Thoracic aorta (tissue), 2 donors: Measurements from ENCODE around the gene MAP1LC3A. TPM values are rescaled to one million over a fixed set of nuclear protein-coding genes. Genes with fewer than 3 reads are reported as not detected.

Experiments used
- ATAC-seq: fragments of 150-250 bp; one replicate; pipeline ENCODE4 v1.8.0; 2017; ENCODE audit warnings: low read depth; ENCODE audit not compliant: insufficient number of reproducible peaks, low FRiP score
- DNase-seq: peaks from one replicate; pipeline ENCODE4 v3.0.0-alpha.2; 2020; ENCODE audit warnings: low spot score
- H3K27ac ChIP-seq, 2 donors: fragments of 200-600 bp; sonication (generic); 1 replicate in 1 of 2; 2 replicates in 1 of 2; pipeline ENCODE4 v1.5.1; 2016; ENCODE audit warnings: mild to moderate bottlenecking in 2 of 2, moderate library complexity in 2 of 2
- H3K27me3 ChIP-seq: fragments of 200-600 bp; sonication (generic); replicated peaks from 2 replicates; pipeline ENCODE4 v1.6.0; 2016; ENCODE audit warnings: mild to moderate bottlenecking; ENCODE audit not compliant: insufficient read depth
- H3K36me3 ChIP-seq: fragments of 200-600 bp; sonication (generic); one replicate; pipeline ENCODE4 v1.5.1; 2016
- H3K4me1 ChIP-seq, 2 donors: fragments of 200-600 bp; sonication (generic); 1 replicate in 1 of 2; 2 replicates in 1 of 2; pipeline versions ENCODE4 v1.5.1 to v1.6.0; 2016; ENCODE audit warnings: low read depth in 2 of 2, mild to moderate bottlenecking in 1 of 2; ENCODE audit not compliant: control insufficient read depth in 1 of 2
- H3K4me3 ChIP-seq: fragments of 200-600 bp; sonication (generic); 2 replicates; pipeline ENCODE4 v1.5.1; 2016; ENCODE audit warnings: mild to moderate bottlenecking
- H3K9me3 ChIP-seq: fragments of 200-600 bp; sonication (generic); 2 replicates; pipeline ENCODE4 v1.5.1; 2016
- CTCF ChIP-seq: fragments of 200-600 bp; sonication (generic); IDR thresholded peaks from one replicate; pipeline ENCODE4 v1.5.1; 2019; ENCODE audit warnings: antibody characterized with exemption
- total RNA-seq, 2 donors: library from RNA; depleted of rRNA; stranded (reverse); fragments of >200 nt; gene quantifications; one replicate each; pipeline versions ENCODE4 v1.1.0 to v1.2.3, GENCODE V29; 2016

MAP1LC3A gene
- total RNA-seq, 2 donors from 2014 or later: 39.2 to 79.6 TPM

GRCh38 chr20:34582221-34582620 is 23.7 kb downstream of the MAP1LC3A start:
- DNase-seq: no peak

GRCh38 chr20:34582911-34583310 is 24.4 kb downstream of the MAP1LC3A start:
- TF ChIP-seq CTCF: no peak
- Histone ChIP-seq H3K27me3 (no peaks in the 10 kb centered on the region), H3K4me1 (peaks cover 7 to 15% of the 10 kb centered on the region in 2 donors), H3K4me3 (no peak overlapping the region), H3K36me3 (peaks cover 7% of the 10 kb centered on the region), H3K27ac (peak overlapping the region in 1 of 2 donors; percentile 48), H3K9me3 (no peaks in the 10 kb centered on the region)
- ATAC-seq (no peak), DNase-seq (no peak)

More at GRCh38 chr20:34582221-34582620, 23.7 kb downstream of the MAP1LC3A start:
- H3K36me3 ChIP-seq: peaks cover 7% of the 10 kb centered on the region
- peak overlapping the region; percentile 48 to 74 for H3K27ac ChIP-seq
- no peak overlapping the region for H3K4me3 ChIP-seq
- no peaks in the 10 kb centered on the region for H3K9me3 ChIP-seq
- H3K4me1 ChIP-seq: peaks cover 7 to 15% of the 10 kb centered on the region in 2 donors
- TF ChIP-seq CTCF: no peak
- no peaks in the 10 kb centered on the region for H3K27me3 ChIP-seq
- no peak for ATAC-seq

GRCh38 chr20:34583544-34583943 is 25.0 kb downstream of the MAP1LC3A start:
- DNase-seq: no peak

GRCh38 chr20:34585019-34585418 is 26.5 kb downstream of the MAP1LC3A start:
- Histone ChIP-seq H3K27ac (no peak overlapping the region), H3K4me1 (peaks cover 7 to 15% of the 10 kb centered on the region in 2 donors), H3K4me3 (no peak overlapping the region), H3K36me3 (peaks cover 9% of the 10 kb centered on the region), H3K27me3 (no peaks in the 10 kb centered on the region), H3K9me3 (no peaks in the 10 kb centered on the region)
- DNase-seq (no peak), ATAC-seq (no peak)
- no peak for TF ChIP-seq CTCF

More at GRCh38 chr20:34583544-34583943, 25.0 kb downstream of the MAP1LC3A start:
- Histone ChIP-seq H3K4me1 (peaks cover 7 to 15% of the 10 kb centered on the region in 2 donors), H3K36me3 (peaks cover 9% of the 10 kb centered on the region), H3K4me3 (no peak overlapping the region), H3K27ac (no peak overlapping the region), H3K9me3 (no peaks in the 10 kb centered on the region), H3K27me3 (no peaks in the 10 kb centered on the region)
- no peak for ATAC-seq
- no peak for TF ChIP-seq CTCF

- no peak for TF ChIP-seq CTCF
- Histone ChIP-seq H3K4me3 (no peak overlapping the region), H3K27me3 (no peaks in the 10 kb centered on the region), H3K36me3 (peaks cover 9% of the 10 kb centered on the region), H3K4me1 (peaks cover 6 to 8% of the 10 kb centered on the region in 2 donors), H3K9me3 (no peaks in the 10 kb centered on the region), H3K27ac (no peak overlapping the region)
- ATAC-seq: no peak
- DNase-seq: no peak
Observed at GRCh38 chr20:34586488-34587163, 28.1 kb downstream of the MAP1LC3A start.
